AG10803 (cell line): ENCODE data around the gene AKAP8L.
A peak's percentile ranks its signal among the peaks of the same experiment; 100 is the strongest.

Source experiments
- DNase-seq: peaks from one replicate; pipeline ENCODE4 v3.0.0; 2010; ENCODE audit warnings: low read depth
- H3K4me3 ChIP-seq: 2 replicates; pipeline ENCODE4 v1.5.1; 2011; ENCODE audit warnings: mild to moderate bottlenecking, low read length, control low read depth
- CTCF ChIP-seq: conservative IDR thresholded peaks from 2 replicates; pipeline ENCODE4 v1.5.1; 2011; ENCODE audit warnings: mild to moderate bottlenecking, low read length, control low read depth, inconsistent platforms

Gene AKAP8L

GRCh38 chr19:15430526-15431120, 11.8 kb upstream of the AKAP8L start:
- DNase-seq = no peak
- peak overlapping the region; percentile 83 for H3K4me3 ChIP-seq
- no peak for TF ChIP-seq CTCF

GRCh38 chr19:15429825-15430467, 11.2 kb upstream of the AKAP8L start:
- no peak for TF ChIP-seq CTCF

GRCh38 chr19:15428956-15429824, 10.4 kb upstream of the AKAP8L start:
- TF ChIP-seq CTCF = no peak
- no peak overlapping the region for H3K4me3 ChIP-seq
- no peak for DNase-seq

More at GRCh38 chr19:15429825-15430467, 11.2 kb upstream of the AKAP8L start:
- no peak for DNase-seq
- peak overlapping the region; percentile 8; the same call in 1 of the 2 replicates for H3K4me3 ChIP-seq

GRCh38 chr19:15427991-15428471, 9.2 kb upstream of the AKAP8L start:
- no peak for DNase-seq
- H3K4me3 ChIP-seq = no peak overlapping the region
- no peak for TF ChIP-seq CTCF

GRCh38 chr19:15427350-15427700, 8.5 kb upstream of the AKAP8L start:
- DNase-seq = no peak
- TF ChIP-seq CTCF = no peak
- H3K4me3 ChIP-seq = no peak overlapping the region

- H3K4me3 ChIP-seq = no peak overlapping the region
- DNase-seq = no peak
Measured at GRCh38 chr19:15426485-15427349, 7.9 kb upstream of the AKAP8L start.

More at GRCh38 chr19:15426485-15427349, 7.9 kb upstream of the AKAP8L start:
- TF ChIP-seq CTCF = no peak
